Erythroblast (primary cell): ENCODE measurements around the gene PTGFRN.

ENCODE experiments used
- GATA1 ChIP-seq: IDR thresholded peaks from 2 replicates; pipeline ENCODE4 v1.6.1; 2011; ENCODE audit warnings: low read depth, mild to moderate bottlenecking, control low read depth, low read length, moderate library complexity
- POLR2A ChIP-seq: IDR thresholded peaks from 2 replicates; pipeline ENCODE4 v1.6.1; 2011; ENCODE audit warnings: mild to moderate bottlenecking, low read length

GRCh38 chr1:117008656-117009055 is 98.9 kb downstream of the PTGFRN start:
- TF ChIP-seq POLR2A (no peak), GATA1 (no peak)
